Fibroblast of lung (primary cell): ENCODE measurements around the gene SYT15.
"Not testable (repeated sequence)": the region's sequence is repeated elsewhere in the genome, so short reads cannot be mapped to it uniquely, and the experiment has no call there.

ENCODE experiments used
- CTCF ChIP-seq, 2 donors: IDR thresholded peaks in 1 of 2; conservative IDR thresholded peaks in 1 of 2; 1 replicate in 1 of 2; 2 replicates in 1 of 2; pipeline ENCODE4 v1.5.1; 2011 to 2012; ENCODE audit warnings: low read length in 2 of 2, control low read depth in 1 of 2, inconsistent platforms in 1 of 2, low read depth in 1 of 2, mild to moderate bottlenecking in 1 of 2
- EZH2 ChIP-seq: IDR thresholded peaks from 2 replicates; pipeline ENCODE4 v1.5.1; 2012; ENCODE audit warnings: low read length, control low read depth, mild to moderate bottlenecking; ENCODE audit errors: missing control alignments

GRCh38 chr10:46615540-46615939 lies 36.6 kb downstream of the SYT15 start:
- not testable (repeated sequence) for TF ChIP-seq CTCF (conservative IDR thresholded peaks at IDR 0.05 in 1 of 2, IDR thresholded peaks at IDR 0.05 in 1 of 2; ENCODE audit: low read depth in 1 of 2, low read length in 2 of 2); EZH2
